ENCODE measurements around the gene HPCAL4.

Gene HPCAL4

GRCh38 chr1:39646232-39647081 lies 44.8 kb downstream of the HPCAL4 start:
- H3K36me3 ChIP-seq (ENCODE audit: insufficient read depth, low read length) = no peaks in the 10 kb centered on the region
- no peaks in the 10 kb centered on the region for H3K27me3 ChIP-seq (ENCODE audit: control insufficient read depth, insufficient read depth, low read length)
- H3K4me2 ChIP-seq (ENCODE audit: low read length) = peak overlapping the region; percentile 67
- H3K4me3 ChIP-seq (ENCODE audit: low read length) = peak overlapping the region; percentile 45
- H3K4me1 ChIP-seq (ENCODE audit: control insufficient read depth, insufficient read depth, low read length) = peaks cover 59% of the 10 kb centered on the region
- peak overlapping the region; percentile 80 for H3K9ac ChIP-seq (ENCODE audit: low read depth, low read length)
- H3K9me3 ChIP-seq (replicated peaks; ENCODE audit: low read length) = no peaks in the 10 kb centered on the region

- Histone ChIP-seq H3K4me1 (ENCODE audit: control insufficient read depth, insufficient read depth, low read length) (peaks cover 68% of the 10 kb centered on the region), H3K4me2 (ENCODE audit: low read length) (no peak overlapping the region), H3K9ac (ENCODE audit: low read depth, low read length) (peak overlapping the region; percentile 41), H3K9me3 (replicated peaks; ENCODE audit: low read length) (no peaks in the 10 kb centered on the region), H3K27me3 (ENCODE audit: control insufficient read depth, insufficient read depth, low read length) (no peaks in the 10 kb centered on the region), H3K4me3 (ENCODE audit: low read length) (no peak overlapping the region), H3K36me3 (ENCODE audit: insufficient read depth, low read length) (no peaks in the 10 kb centered on the region)
Measured at GRCh38 chr1:39645411-39646043, 45.7 kb downstream of the HPCAL4 start.

- Histone ChIP-seq H3K4me1 (ENCODE audit: control insufficient read depth, insufficient read depth, low read length) (peaks cover 74% of the 10 kb centered on the region), H3K27me3 (ENCODE audit: control insufficient read depth, insufficient read depth, low read length) (no peaks in the 10 kb centered on the region), H3K4me2 (ENCODE audit: low read length) (no peak overlapping the region), H3K9me3 (replicated peaks; ENCODE audit: low read length) (no peaks in the 10 kb centered on the region), H3K9ac (ENCODE audit: low read depth, low read length) (peak overlapping the region; percentile 58), H3K4me3 (ENCODE audit: low read length) (no peak overlapping the region), H3K36me3 (ENCODE audit: insufficient read depth, low read length) (no peaks in the 10 kb centered on the region)
Measured at GRCh38 chr1:39643705-39644104, 47.5 kb downstream of the HPCAL4 start.

- peaks cover 66% of the 10 kb centered on the region for H3K4me1 ChIP-seq (ENCODE audit: control insufficient read depth, insufficient read depth, low read length)
- H3K4me2 ChIP-seq (ENCODE audit: low read length) = peak overlapping the region; percentile 41
- H3K9ac ChIP-seq (ENCODE audit: low read depth, low read length) = peak overlapping the region; percentile 58
- H3K4me3 ChIP-seq (ENCODE audit: low read length) = no peak overlapping the region
- no peaks in the 10 kb centered on the region for H3K9me3 ChIP-seq (replicated peaks; ENCODE audit: low read length)
- no peaks in the 10 kb centered on the region for H3K36me3 ChIP-seq (ENCODE audit: insufficient read depth, low read length)
- no peaks in the 10 kb centered on the region for H3K27me3 ChIP-seq (ENCODE audit: control insufficient read depth, insufficient read depth, low read length)
Measured at GRCh38 chr1:39642796-39643195, 48.4 kb downstream of the HPCAL4 start.

- H3K4me1 ChIP-seq (ENCODE audit: control insufficient read depth, insufficient read depth, low read length) = peaks cover 51% of the 10 kb centered on the region
- no peaks in the 10 kb centered on the region for H3K27me3 ChIP-seq (ENCODE audit: control insufficient read depth, insufficient read depth, low read length)
- H3K36me3 ChIP-seq (ENCODE audit: insufficient read depth, low read length) = no peaks in the 10 kb centered on the region
- H3K9me3 ChIP-seq (replicated peaks; ENCODE audit: low read length) = no peaks in the 10 kb centered on the region
- no peak overlapping the region for H3K4me2 ChIP-seq (ENCODE audit: low read length)
- H3K9ac ChIP-seq (ENCODE audit: low read depth, low read length) = no peak overlapping the region
- no peak overlapping the region for H3K4me3 ChIP-seq (ENCODE audit: low read length)
Measured at GRCh38 chr1:39640861-39641260, 50.4 kb downstream of the HPCAL4 start.

- H3K27me3 ChIP-seq (ENCODE audit: control insufficient read depth, insufficient read depth, low read length) = no peaks in the 10 kb centered on the region
- peak within 1 kb of the TSS; percentile 77 for H3K4me3 ChIP-seq (ENCODE audit: low read length)
- no peaks in the 10 kb centered on the region for H3K36me3 ChIP-seq (ENCODE audit: insufficient read depth, low read length)
- H3K4me1 ChIP-seq (ENCODE audit: control insufficient read depth, insufficient read depth, low read length) = peaks cover 58% of the 10 kb centered on the region
- peak within 1 kb of the TSS; percentile 87 for H3K9ac ChIP-seq (ENCODE audit: low read depth, low read length)
- no peaks in the 10 kb centered on the region for H3K9me3 ChIP-seq (replicated peaks; ENCODE audit: low read length)
- peak within 1 kb of the TSS; percentile 78 for H3K4me2 ChIP-seq (ENCODE audit: low read length)
Measured at GRCh38 chr1:39639305-39640130, 51.7 kb downstream of the HPCAL4 start, which contains the start of gene HEYL. Gene HEYL, minus strand, starts transcription at chr1:39639643. Its CDS starts 18 bp downstream, at chr1:39639625.

- Histone ChIP-seq H3K27me3 (ENCODE audit: control insufficient read depth, insufficient read depth, low read length) (no peaks in the 10 kb centered on the region), H3K9ac (ENCODE audit: low read depth, low read length) (peak overlapping the region; percentile 87), H3K4me1 (ENCODE audit: control insufficient read depth, insufficient read depth, low read length) (peaks cover 53% of the 10 kb centered on the region), H3K4me3 (ENCODE audit: low read length) (peak overlapping the region; percentile 77), H3K9me3 (replicated peaks; ENCODE audit: low read length) (no peaks in the 10 kb centered on the region), H3K4me2 (ENCODE audit: low read length) (peak overlapping the region; percentile 78), H3K36me3 (ENCODE audit: insufficient read depth, low read length) (no peaks in the 10 kb centered on the region)
Measured at GRCh38 chr1:39638965-39639304, 52.3 kb downstream of the HPCAL4 start.

GRCh38 chr1:39637361-39637760 lies 53.9 kb downstream of the HPCAL4 start:
- H3K4me1 ChIP-seq (ENCODE audit: control insufficient read depth, insufficient read depth, low read length) = peaks cover 51% of the 10 kb centered on the region
- H3K4me3 ChIP-seq (ENCODE audit: low read length) = peak overlapping the region; percentile 77

GRCh38 chr1:39635871-39636210 lies 55.4 kb downstream of the HPCAL4 start:
- Histone ChIP-seq H3K27me3 (ENCODE audit: control insufficient read depth, insufficient read depth, low read length) (peaks cover 3% of the 10 kb centered on the region), H3K4me2 (ENCODE audit: low read length) (peak overlapping the region; percentile 49), H3K9ac (ENCODE audit: low read depth, low read length) (peak overlapping the region; percentile 87)

More at GRCh38 chr1:39637361-39637760, 53.9 kb downstream of the HPCAL4 start:
- Histone ChIP-seq H3K27me3 (ENCODE audit: control insufficient read depth, insufficient read depth, low read length) (peaks cover 3% of the 10 kb centered on the region), H3K9ac (ENCODE audit: low read depth, low read length) (peak overlapping the region; percentile 87), H3K36me3 (ENCODE audit: insufficient read depth, low read length) (peaks cover under 1% of the 10 kb centered on the region), H3K4me2 (ENCODE audit: low read length) (peak overlapping the region; percentile 78), H3K9me3 (replicated peaks; ENCODE audit: low read length) (no peaks in the 10 kb centered on the region)

GRCh38 chr1:39635205-39635870 lies 55.9 kb downstream of the HPCAL4 start:
- H3K4me3 ChIP-seq (ENCODE audit: low read length) = peak overlapping the region; percentile 53
- no peaks in the 10 kb centered on the region for H3K9me3 ChIP-seq (replicated peaks; ENCODE audit: low read length)
- peaks cover 3% of the 10 kb centered on the region for H3K27me3 ChIP-seq (ENCODE audit: control insufficient read depth, insufficient read depth, low read length)
- H3K4me1 ChIP-seq (ENCODE audit: control insufficient read depth, insufficient read depth, low read length) = peaks cover 34% of the 10 kb centered on the region
- H3K36me3 ChIP-seq (ENCODE audit: insufficient read depth, low read length) = peaks cover 21% of the 10 kb centered on the region
- H3K9ac ChIP-seq (ENCODE audit: low read depth, low read length) = peak overlapping the region; percentile 87
- peak overlapping the region; percentile 49 for H3K4me2 ChIP-seq (ENCODE audit: low read length)

More at GRCh38 chr1:39635871-39636210, 55.4 kb downstream of the HPCAL4 start:
- Histone ChIP-seq H3K9me3 (replicated peaks; ENCODE audit: low read length) (no peaks in the 10 kb centered on the region), H3K4me1 (ENCODE audit: control insufficient read depth, insufficient read depth, low read length) (peaks cover 39% of the 10 kb centered on the region), H3K4me3 (ENCODE audit: low read length) (peak overlapping the region; percentile 53), H3K36me3 (ENCODE audit: insufficient read depth, low read length) (peaks cover 16% of the 10 kb centered on the region)

GRCh38 chr1:39633422-39633821 lies 57.8 kb downstream of the HPCAL4 start:
- peaks cover 3% of the 10 kb centered on the region for H3K27me3 ChIP-seq (ENCODE audit: control insufficient read depth, insufficient read depth, low read length)

More at GRCh38 chr1:39633422-39633821, 57.8 kb downstream of the HPCAL4 start:
- H3K9ac ChIP-seq (ENCODE audit: low read depth, low read length) = peak overlapping the region; percentile 72
- peaks cover 30% of the 10 kb centered on the region for H3K4me1 ChIP-seq (ENCODE audit: control insufficient read depth, insufficient read depth, low read length)
- peak overlapping the region; percentile 60 for H3K4me2 ChIP-seq (ENCODE audit: low read length)
- H3K9me3 ChIP-seq (replicated peaks; ENCODE audit: low read length) = no peaks in the 10 kb centered on the region
- H3K4me3 ChIP-seq (ENCODE audit: low read length) = peak overlapping the region; percentile 60
- peaks cover 36% of the 10 kb centered on the region for H3K36me3 ChIP-seq (ENCODE audit: insufficient read depth, low read length)
